NCI-H446 treated with DMSO at 0.1 percent for 48 hours (cell line): Measurements from ENCODE around the gene RNASE13.
A peak's percentile ranks its signal among the peaks of the same experiment; 100 is the strongest.

Experiments
- DNase-seq: peaks from one replicate; lab custom pipeline; 2025; lab: John Stamatoyannopoulos, UW

Gene RNASE13

GRCh38 chr14:21063479-21063878, 28.9 kb upstream of the RNASE13 start:
- peak; percentile 18 for DNase-seq

GRCh38 chr14:21061347-21061668, 26.7 kb upstream of the RNASE13 start:
- no peak for DNase-seq

GRCh38 chr14:21060614-21061346, 26.2 kb upstream of the RNASE13 start:
- no peak for DNase-seq

GRCh38 chr14:21059842-21060613, 25.4 kb upstream of the RNASE13 start:
- DNase-seq: no peak

GRCh38 chr14:21058903-21059302, 24.3 kb upstream of the RNASE13 start:
- no peak for DNase-seq

GRCh38 chr14:21057803-21058675, 23.4 kb upstream of the RNASE13 start, which contains the start of gene RNASE8:
RNASE8 (plus strand) TSS chr14:21057822; CDS start chr14:21057893, 71 bp downstream.
- no peak for DNase-seq

GRCh38 chr14:21056520-21057163, 22.0 kb upstream of the RNASE13 start:
- no peak for DNase-seq

GRCh38 chr14:21055432-21056117, 21.0 kb upstream of the RNASE13 start:
- no peak for DNase-seq

GRCh38 chr14:21054768-21055145, 20.1 kb upstream of the RNASE13 start:
- DNase-seq: no peak

GRCh38 chr14:21054123-21054767, 19.6 kb upstream of the RNASE13 start:
- DNase-seq: no peak

GRCh38 chr14:21053184-21054122, 18.8 kb upstream of the RNASE13 start:
- DNase-seq: no peak

- DNase-seq: no peak
These were observed 16.0 kb upstream of the RNASE13 start for GRCh38 chr14:21050597-21050996.

GRCh38 chr14:21049271-21049673, 14.7 kb upstream of the RNASE13 start:
- DNase-seq: no peak

- no peak for DNase-seq
These were observed 14.0 kb upstream of the RNASE13 start for GRCh38 chr14:21048638-21049037.

GRCh38 chr14:21047378-21047781, 12.8 kb upstream of the RNASE13 start:
- no peak for DNase-seq

- DNase-seq: no peak
These were observed 9.5 kb upstream of the RNASE13 start for GRCh38 chr14:21043974-21044618.

GRCh38 chr14:21043387-21043973, 8.9 kb upstream of the RNASE13 start:
- DNase-seq: no peak

- no peak for DNase-seq
These were observed 8.3 kb upstream of the RNASE13 start for GRCh38 chr14:21042918-21043317.
